Measurements from ENCODE around the gene ITPR2. TPM values are rescaled to one million over a fixed set of nuclear protein-coding genes. Genes with fewer than 3 reads are reported as not detected.
A peak's percentile ranks its signal among the peaks of the same experiment; 100 is the strongest.

ITPR2 gene
- total and polyA plus RNA-seq, 5 donors: 4.2 to 32.1 (median 23.2) TPM

- peak in 1 of 2 donors; percentile 41 for ATAC-seq
- 22% methylated on average over 2 of the region's 2 CpGs for WGBS
- H3K4me1 ChIP-seq (ENCODE audit: control insufficient read depth, insufficient read depth, low read length): peaks cover 2% of the 10 kb centered on the region
These were observed 106.0 kb downstream of the ITPR2 start for GRCh38 chr12:26726956-26727355.

GRCh38 chr12:26725276-26725916 lies 107.6 kb downstream of the ITPR2 start:
- intact Hi-C loops (cut with DNase I): no loop called here
- Histone ChIP-seq H3K4me3 (ENCODE audit: low read length) (no peak overlapping the region), H3K27ac (ENCODE audit: low read length) (no peak overlapping the region), H3K9me3 (ENCODE audit: control insufficient read depth, low read length) (no peaks in the 10 kb centered on the region), H3K27me3 (ENCODE audit: control insufficient read depth, insufficient read depth) (no peaks in the 10 kb centered on the region), H3K4me1 (ENCODE audit: control insufficient read depth, insufficient read depth, low read length) (peaks cover 2% of the 10 kb centered on the region)
- DNase-seq (no peak), ATAC-seq (no peak)
- WGBS: 95% methylated on average over 2 of the region's 2 CpGs

More at GRCh38 chr12:26726956-26727355, 106.0 kb downstream of the ITPR2 start:
- H3K4me3 ChIP-seq (ENCODE audit: low read length): no peak overlapping the region
- no peaks in the 10 kb centered on the region for H3K9me3 ChIP-seq (ENCODE audit: control insufficient read depth, low read length)
- no peak overlapping the region for H3K27ac ChIP-seq (ENCODE audit: low read length)
- no peak for DNase-seq
- intact Hi-C loops (cut with DNase I): no loop called here
- H3K27me3 ChIP-seq (ENCODE audit: control insufficient read depth, insufficient read depth): no peaks in the 10 kb centered on the region

- Histone ChIP-seq H3K27me3 (ENCODE audit: control insufficient read depth, insufficient read depth) (no peaks in the 10 kb centered on the region), H3K4me3 (ENCODE audit: low read length) (no peak overlapping the region), H3K4me1 (ENCODE audit: control insufficient read depth, insufficient read depth, low read length) (peaks cover 2% of the 10 kb centered on the region), H3K9me3 (ENCODE audit: control insufficient read depth, low read length) (no peaks in the 10 kb centered on the region), H3K27ac (ENCODE audit: low read length) (no peak overlapping the region)
- DNase-seq (no peak), ATAC-seq (no peak)
- WGBS: 55% methylated on average over 4 of the region's 4 CpGs
- intact Hi-C loops (cut with DNase I): no loop called here
These were observed 108.7 kb downstream of the ITPR2 start for GRCh38 chr12:26724309-26724702.

- H3K27me3 ChIP-seq (ENCODE audit: control insufficient read depth, insufficient read depth): no peaks in the 10 kb centered on the region
- intact Hi-C loops (cut with DNase I): no loop called here
- 66% methylated on average over 8 of the region's 8 CpGs for WGBS
These were observed 109.3 kb downstream of the ITPR2 start for GRCh38 chr12:26723379-26724308.

GRCh38 chr12:26721800-26722199 lies 111.2 kb downstream of the ITPR2 start:
- 52% methylated on average over 2 of the region's 2 CpGs for WGBS
- ATAC-seq (no peak), DNase-seq (no peak)
- Histone ChIP-seq H3K4me3 (ENCODE audit: low read length) (no peak overlapping the region), H3K27me3 (ENCODE audit: control insufficient read depth, insufficient read depth) (no peaks in the 10 kb centered on the region), H3K27ac (ENCODE audit: low read length) (no peak overlapping the region), H3K4me1 (ENCODE audit: control insufficient read depth, insufficient read depth, low read length) (no peaks in the 10 kb centered on the region), H3K9me3 (ENCODE audit: control insufficient read depth, low read length) (no peaks in the 10 kb centered on the region)
- intact Hi-C loops (cut with DNase I): no loop called here

More at GRCh38 chr12:26723379-26724308, 109.3 kb downstream of the ITPR2 start:
- Histone ChIP-seq H3K27ac (ENCODE audit: low read length) (peak overlapping the region; percentile 36), H3K4me1 (ENCODE audit: control insufficient read depth, insufficient read depth, low read length) (peaks cover 2% of the 10 kb centered on the region), H3K9me3 (ENCODE audit: control insufficient read depth, low read length) (no peaks in the 10 kb centered on the region), H3K4me3 (ENCODE audit: low read length) (no peak overlapping the region)
- ATAC-seq (peak; percentile 75 to 91), DNase-seq (peak in 1 of 3 donors; percentile 57)

- H3K27me3 ChIP-seq (ENCODE audit: control insufficient read depth, insufficient read depth): no peaks in the 10 kb centered on the region
- no peaks in the 10 kb centered on the region for H3K9me3 ChIP-seq (ENCODE audit: control insufficient read depth, low read length)
- WGBS: 98% methylated on average over 1 of the region's 1 CpG
- no peak overlapping the region for H3K4me3 ChIP-seq (ENCODE audit: low read length)
- ATAC-seq (no peak), DNase-seq (no peak)
- H3K4me1 ChIP-seq (ENCODE audit: control insufficient read depth, insufficient read depth, low read length): no peaks in the 10 kb centered on the region
- intact Hi-C loops (cut with DNase I): no loop called here
- no peak overlapping the region for H3K27ac ChIP-seq (ENCODE audit: low read length)
These were observed 113.1 kb downstream of the ITPR2 start for GRCh38 chr12:26719852-26720251.

GRCh38 chr12:26717757-26718156 lies 115.2 kb downstream of the ITPR2 start:
- DNase-seq: no peak
- Histone ChIP-seq H3K4me3 (ENCODE audit: low read length) (no peak overlapping the region), H3K9me3 (ENCODE audit: control insufficient read depth, low read length) (no peaks in the 10 kb centered on the region), H3K27ac (ENCODE audit: low read length) (no peak overlapping the region), H3K4me1 (ENCODE audit: control insufficient read depth, insufficient read depth, low read length) (no peaks in the 10 kb centered on the region), H3K27me3 (ENCODE audit: control insufficient read depth, insufficient read depth) (no peaks in the 10 kb centered on the region)
- intact Hi-C loops (cut with DNase I): no loop called here
- 95% methylated on average over 2 of the region's 2 CpGs for WGBS
- no peak for ATAC-seq

- Histone ChIP-seq H3K27ac (ENCODE audit: low read length) (no peak overlapping the region), H3K4me3 (ENCODE audit: low read length) (no peak overlapping the region), H3K9me3 (ENCODE audit: control insufficient read depth, low read length) (no peaks in the 10 kb centered on the region), H3K4me1 (ENCODE audit: control insufficient read depth, insufficient read depth, low read length) (no peaks in the 10 kb centered on the region), H3K27me3 (ENCODE audit: control insufficient read depth, insufficient read depth) (no peaks in the 10 kb centered on the region)
- intact Hi-C loops (cut with DNase I): no loop called here
- 92% methylated on average over 5 of the region's 5 CpGs for WGBS
- no peak for ATAC-seq
- no peak for DNase-seq
These were observed 117.8 kb downstream of the ITPR2 start for GRCh38 chr12:26715232-26715631.

- no peak overlapping the region for H3K4me3 ChIP-seq (ENCODE audit: low read length)
- no peak for ATAC-seq
- 88% methylated on average over 8 of the region's 8 CpGs for WGBS
- no peaks in the 10 kb centered on the region for H3K9me3 ChIP-seq (ENCODE audit: control insufficient read depth, low read length)
- intact Hi-C loops (cut with DNase I): no loop called here
- no peak overlapping the region for H3K27ac ChIP-seq (ENCODE audit: low read length)
- H3K27me3 ChIP-seq (ENCODE audit: control insufficient read depth, insufficient read depth): no peaks in the 10 kb centered on the region
- DNase-seq: no peak
- H3K4me1 ChIP-seq (ENCODE audit: control insufficient read depth, insufficient read depth, low read length): no peaks in the 10 kb centered on the region
These were observed 119.1 kb downstream of the ITPR2 start for GRCh38 chr12:26713885-26714383.

- H3K9me3 ChIP-seq (ENCODE audit: control insufficient read depth, low read length): no peaks in the 10 kb centered on the region
- 77% methylated on average over 5 of the region's 5 CpGs for WGBS
- ATAC-seq: no peak
- H3K27me3 ChIP-seq (ENCODE audit: control insufficient read depth, insufficient read depth): no peaks in the 10 kb centered on the region
- H3K4me1 ChIP-seq (ENCODE audit: control insufficient read depth, insufficient read depth, low read length): no peaks in the 10 kb centered on the region
- no peak overlapping the region for H3K27ac ChIP-seq (ENCODE audit: low read length)
- no peak for DNase-seq
- intact Hi-C loops (cut with DNase I): no loop called here
- no peak overlapping the region for H3K4me3 ChIP-seq (ENCODE audit: low read length)
These were observed 120.1 kb downstream of the ITPR2 start for GRCh38 chr12:26712892-26713291.

GRCh38 chr12:26711569-26711968 lies 121.4 kb downstream of the ITPR2 start:
- no peak overlapping the region for H3K27ac ChIP-seq (ENCODE audit: low read length)
- H3K27me3 ChIP-seq (ENCODE audit: control insufficient read depth, insufficient read depth): no peaks in the 10 kb centered on the region
- no peaks in the 10 kb centered on the region for H3K4me1 ChIP-seq (ENCODE audit: control insufficient read depth, insufficient read depth, low read length)
- ATAC-seq (peak in 1 of 2 donors; percentile 54), DNase-seq (no peak)
- 84% methylated on average over 3 of the region's 3 CpGs for WGBS
- intact Hi-C loops (cut with DNase I): no loop called here
- H3K4me3 ChIP-seq (ENCODE audit: low read length): no peak overlapping the region
- no peaks in the 10 kb centered on the region for H3K9me3 ChIP-seq (ENCODE audit: control insufficient read depth, low read length)

Data from right cardiac atrium (tissue), 5 donors.